Transverse colon (tissue), 4 donors: Measurements from ENCODE around the gene IHH. TPM values are rescaled to one million over a fixed set of nuclear protein-coding genes. Genes with fewer than 3 reads are reported as not detected.

Experiments
- DNase-seq: peaks from one replicate; pipeline ENCODE4 v3.0.0-alpha.2; 2019
- H3K27ac ChIP-seq, 4 donors: fragments of 200-600 bp; sonication (generic); 2 replicates each; pipeline ENCODE4 v1.5.1; 2016 to 2018; ENCODE audit warnings: inconsistent platforms in 4 of 4
- H3K27me3 ChIP-seq: fragments of 200-600 bp; sonication (generic); 2 replicates; pipeline ENCODE4 v1.5.1; 2017; ENCODE audit warnings: inconsistent platforms
- H3K36me3 ChIP-seq, 4 donors: fragments of 200-600 bp; sonication (generic); 2 replicates each; pipeline ENCODE4 v1.5.1; 2017 to 2019; ENCODE audit warnings: inconsistent platforms in 4 of 4
- H3K4me1 ChIP-seq, 4 donors: fragments of 200-600 bp; sonication (generic); 2 replicates each; pipeline ENCODE4 v1.5.1; 2017 to 2020; ENCODE audit warnings: inconsistent platforms in 4 of 4
- H3K4me3 ChIP-seq, 4 donors: fragments of 200-600 bp; sonication (generic); 1 replicate in 1 of 4; 2 replicates in 3 of 4; pipeline versions ENCODE4 v1.5.1 to v1.6.1; 2017 to 2019; ENCODE audit warnings: inconsistent platforms in 4 of 4
- H3K9me3 ChIP-seq, 2 donors: fragments of 200-600 bp; sonication (generic); 2 replicates each; pipeline ENCODE4 v1.5.1; 2017 to 2019; ENCODE audit warnings: inconsistent platforms in 2 of 2
- EP300 ChIP-seq: sonication (generic); formaldehyde crosslinking; IDR thresholded peaks from one replicate; pipeline ENCODE4 v1.6.1; 2017; ENCODE audit warnings: antibody characterized with exemption, low read depth
- POLR2A ChIP-seq: fragments of 450-650 bp; IDR thresholded peaks from one replicate; pipeline ENCODE4 v1.6.1; 2016; ENCODE audit warnings: antibody characterized with exemption, mild to moderate bottlenecking, moderate library complexity
- POLR2AphosphoS5 ChIP-seq, 3 donors: sonication (generic); formaldehyde crosslinking; IDR thresholded peaks; one replicate each; pipeline ENCODE4 v1.6.1; 2016; ENCODE audit warnings: antibody characterized with exemption in 3 of 3
- WGBS, 2 donors: methylation state at CpG; one replicate each; pipeline ENCODE4 v1.1.5; 2018; ENCODE audit warnings: low coverage in 1 of 2; 5-methylcytosine and 5-hydroxymethylcytosine counted together
- in situ Hi-C, 4 donors: fragments of 200-750 bp; cut with MboI; loops; one replicate each; pipeline versions ENCODE4 v1.15.0 to v1.15.1; 2017; ENCODE audit warnings: low sequenced_read_pairs in 3 of 4, low pct_ligation_motif_present in 1 of 4, low pct_unique_long_range_greater_than_20kb in 1 of 4
- intact Hi-C: fragments of 100-400 bp; cut with DNase I; formaldehyde crosslinking; loops from one replicate; pipeline ENCODE4 v1.15.1; 2023; ENCODE audit warnings: low total_unique reads
- total RNA-seq, 4 donors: library from RNA; depleted of rRNA; stranded (reverse); fragments of >200 nt; gene quantifications; one replicate each; pipeline ENCODE4 v1.1.0, GENCODE V29; 2016
- TF ChIP-seq, protein P1 (sequence below), 5 experiments: fragments of 200-600 bp in 3 of 5; fragments of 450-650 bp in 2 of 5; sonication (generic) in 3 of 5; IDR thresholded peaks; 1 replicate in 2 of 5; 2 replicates in 3 of 5; pipeline ENCODE4 v1.5.1; 2016 to 2017; ENCODE audit warnings: antibody characterized with exemption in 5 of 5, inconsistent platforms in 3 of 5, mild to moderate bottlenecking in 2 of 5, moderate library complexity in 1 of 5

IHH gene
- total RNA-seq, 4 donors from 2014 or later: 21.1 to 67.4 (median 65.5) TPM

DNA sequence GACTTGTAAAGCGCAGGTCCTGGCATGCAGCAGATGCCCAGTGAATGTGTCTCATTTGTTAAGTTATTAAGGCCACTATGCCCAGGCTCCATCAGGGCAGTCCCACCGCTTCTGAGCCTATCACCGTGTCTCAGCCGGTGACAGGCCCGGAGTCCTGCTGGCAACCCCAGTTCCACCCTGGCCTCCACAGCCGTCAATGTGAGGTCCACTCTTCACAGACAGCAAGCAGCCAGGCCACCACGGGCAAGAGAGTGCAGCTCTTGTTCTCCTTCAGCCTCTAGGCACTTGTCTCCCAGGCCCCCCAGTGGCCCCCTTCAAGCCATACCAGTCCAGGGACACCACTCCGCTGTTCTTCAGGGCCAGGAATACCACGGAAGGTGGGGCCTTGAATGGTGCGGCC lies 42.0 kb downstream of the IHH start:
- TF ChIP-seq EP300: no peak
- no peak for TF ChIP-seq POLR2A
- TF ChIP-seq POLR2AphosphoS5 (IDR thresholded peaks at IDR 0.05): no peak
- TF ChIP-seq, protein P1, sequence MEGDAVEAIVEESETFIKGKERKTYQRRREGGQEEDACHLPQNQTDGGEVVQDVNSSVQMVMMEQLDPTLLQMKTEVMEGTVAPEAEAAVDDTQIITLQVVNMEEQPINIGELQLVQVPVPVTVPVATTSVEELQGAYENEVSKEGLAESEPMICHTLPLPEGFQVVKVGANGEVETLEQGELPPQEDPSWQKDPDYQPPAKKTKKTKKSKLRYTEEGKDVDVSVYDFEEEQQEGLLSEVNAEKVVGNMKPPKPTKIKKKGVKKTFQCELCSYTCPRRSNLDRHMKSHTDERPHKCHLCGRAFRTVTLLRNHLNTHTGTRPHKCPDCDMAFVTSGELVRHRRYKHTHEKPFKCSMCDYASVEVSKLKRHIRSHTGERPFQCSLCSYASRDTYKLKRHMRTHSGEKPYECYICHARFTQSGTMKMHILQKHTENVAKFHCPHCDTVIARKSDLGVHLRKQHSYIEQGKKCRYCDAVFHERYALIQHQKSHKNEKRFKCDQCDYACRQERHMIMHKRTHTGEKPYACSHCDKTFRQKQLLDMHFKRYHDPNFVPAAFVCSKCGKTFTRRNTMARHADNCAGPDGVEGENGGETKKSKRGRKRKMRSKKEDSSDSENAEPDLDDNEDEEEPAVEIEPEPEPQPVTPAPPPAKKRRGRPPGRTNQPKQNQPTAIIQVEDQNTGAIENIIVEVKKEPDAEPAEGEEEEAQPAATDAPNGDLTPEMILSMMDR (IDR thresholded peaks at IDR 0.05): no peak
- intact Hi-C loops: no loop called here
- Histone ChIP-seq H3K9me3 (no peaks in the 10 kb centered on the region), H3K4me1 (no peaks in the 10 kb centered on the region), H3K36me3 (no peaks in the 10 kb centered on the region), H3K27ac (no peak overlapping the region), H3K27me3 (no peaks in the 10 kb centered on the region), H3K4me3 (no peak overlapping the region)
- no peak for DNase-seq
- WGBS, 2 donors: 90 to 91% methylated on average over 2 to 10 of the region's 10 CpGs
- in situ Hi-C loops: no loop called here

DNA sequence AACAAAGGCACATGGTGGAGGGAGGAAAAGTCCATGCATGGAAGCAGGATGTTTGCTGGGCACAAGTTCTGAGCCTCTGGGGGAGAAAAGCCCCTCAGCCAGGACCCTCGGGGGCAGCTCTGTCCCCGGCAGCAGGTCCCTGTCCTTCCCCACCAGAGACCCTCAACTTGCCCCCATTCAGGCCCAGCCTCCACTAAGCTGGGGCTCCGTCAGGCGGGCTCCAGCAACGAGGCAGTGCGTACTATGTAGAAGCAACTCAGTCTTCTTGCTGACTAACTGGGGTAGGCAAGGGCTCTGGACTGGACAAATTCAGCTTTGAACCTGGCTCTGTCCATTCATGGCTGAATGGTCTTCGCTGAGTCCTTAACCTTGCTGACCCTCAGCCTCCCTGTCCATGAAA lies 42.4 kb downstream of the IHH start:
- DNase-seq: no peak
- intact Hi-C loops: no loop called here
- no peak overlapping the region for H3K4me3 ChIP-seq
- 72 to 74% methylated on average over 4 to 7 of the region's 7 CpGs for WGBS, 2 donors
- no peaks in the 10 kb centered on the region for H3K36me3 ChIP-seq
- in situ Hi-C loops: no loop called here
- H3K27me3 ChIP-seq: peaks cover 1% of the 10 kb centered on the region
- no peak overlapping the region for H3K27ac ChIP-seq
- no peaks in the 10 kb centered on the region for H3K4me1 ChIP-seq
- TF ChIP-seq POLR2AphosphoS5 (IDR thresholded peaks at IDR 0.05): no peak
- TF ChIP-seq EP300: no peak
- no peak for TF ChIP-seq POLR2A
- TF ChIP-seq, protein P1 (IDR thresholded peaks at IDR 0.05): no peak
- no peaks in the 10 kb centered on the region for H3K9me3 ChIP-seq

DNA sequence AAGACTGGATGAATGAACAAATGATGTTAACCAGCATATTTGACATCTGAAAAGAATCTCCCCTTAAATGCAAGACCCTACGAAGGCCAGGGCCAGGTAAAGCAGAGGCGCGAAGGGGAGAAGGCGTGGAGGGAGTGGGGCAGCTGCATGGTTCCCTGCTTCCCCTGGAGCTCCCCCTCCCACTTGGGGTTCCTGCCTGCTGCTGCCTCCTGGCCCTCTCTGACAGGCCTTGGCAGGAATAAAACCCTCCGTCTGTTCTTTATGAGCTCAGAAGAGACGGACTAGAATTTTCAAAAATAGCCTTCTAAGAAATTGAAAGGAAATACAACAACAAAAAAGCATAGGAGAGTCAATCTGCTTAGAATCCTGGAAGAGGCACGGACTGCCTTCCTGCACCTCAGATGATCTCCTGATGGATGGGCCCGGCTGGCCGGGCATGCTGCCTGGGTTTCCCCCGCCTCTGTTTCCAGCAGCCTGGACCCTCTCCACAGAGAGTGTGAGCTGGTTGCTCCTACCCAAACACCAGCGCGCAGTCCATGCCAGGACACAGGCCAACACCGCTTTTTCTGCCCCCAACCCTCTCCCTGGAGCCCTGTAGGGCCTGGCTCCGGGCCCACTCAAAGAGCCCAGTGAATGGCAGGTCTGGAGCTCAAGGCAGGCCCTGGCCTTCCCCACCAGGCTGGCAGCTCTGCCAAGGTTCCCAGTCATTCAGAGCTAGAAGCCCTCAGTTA lies 43.4 kb downstream of the IHH start:
- H3K9me3 ChIP-seq: no peaks in the 10 kb centered on the region
- no peak overlapping the region for H3K27ac ChIP-seq
- H3K4me3 ChIP-seq: no peak overlapping the region
- WGBS, 2 donors: 64 to 75% methylated on average over 6 to 14 of the region's 14 CpGs
- no peaks in the 10 kb centered on the region for H3K4me1 ChIP-seq
- no peak for DNase-seq
- intact Hi-C loops (no loop called here), in situ Hi-C loops (no loop called here)
- H3K27me3 ChIP-seq: peaks cover 4% of the 10 kb centered on the region
- TF ChIP-seq EP300 (no peak), POLR2A (no peak), POLR2AphosphoS5 (IDR thresholded peaks at IDR 0.05) (no peak)
- TF ChIP-seq, protein P1 (IDR thresholded peaks at IDR 0.05): no peak
- no peaks in the 10 kb centered on the region for H3K36me3 ChIP-seq

DNA sequence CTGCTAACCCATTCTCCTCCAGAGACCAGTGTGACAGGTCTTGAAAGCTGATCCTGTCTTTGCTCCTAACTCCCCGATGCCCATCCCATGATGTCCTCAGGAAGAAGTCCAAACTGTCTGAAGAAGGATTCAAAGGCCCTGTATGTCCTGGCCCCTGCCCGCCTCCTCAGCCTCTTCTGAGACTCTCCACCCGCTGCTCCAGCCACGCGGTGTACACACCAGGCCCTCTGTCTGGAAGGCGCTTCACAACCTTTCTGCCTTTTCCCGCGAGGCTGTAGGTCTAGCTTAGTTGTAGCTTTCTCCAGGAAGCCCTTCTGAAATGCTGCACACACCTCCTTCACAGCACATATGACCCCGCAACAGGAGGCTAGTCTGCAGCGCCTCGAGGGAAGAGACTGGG lies 44.0 kb downstream of the IHH start:
- no peak for DNase-seq
- intact Hi-C loops: no loop called here
- H3K27me3 ChIP-seq: peaks cover 4% of the 10 kb centered on the region
- 88% methylated on average over 11 of the region's 11 CpGs; no CpG with 5 or more reads in 1 of the 2 donors for WGBS, 2 donors
- no peak overlapping the region for H3K27ac ChIP-seq
- no peak overlapping the region for H3K4me3 ChIP-seq
- H3K4me1 ChIP-seq: no peaks in the 10 kb centered on the region
- H3K9me3 ChIP-seq: no peaks in the 10 kb centered on the region
- in situ Hi-C loops: no loop called here
- TF ChIP-seq POLR2A (no peak), POLR2AphosphoS5 (IDR thresholded peaks at IDR 0.05) (no peak), EP300 (no peak)
- TF ChIP-seq, protein P1 (IDR thresholded peaks at IDR 0.05): no peak
- H3K36me3 ChIP-seq: no peaks in the 10 kb centered on the region
